Choroid plexus epithelial cell (primary cell): ENCODE data around the gene APAF1.

Experiments used
- DNase-seq: peaks from one replicate; pipeline ENCODE4 v3.0.0-alpha.2; 2010; ENCODE audit warnings: low read depth
- H3K4me3 ChIP-seq: 2 replicates; pipeline ENCODE4 v1.5.1; 2011; ENCODE audit warnings: low read depth, mild to moderate bottlenecking, control low read depth, low read length, moderate library complexity
- CTCF ChIP-seq: conservative IDR thresholded peaks from 2 replicates; pipeline ENCODE4 v1.5.1; 2011; ENCODE audit warnings: low read depth, mild to moderate bottlenecking, control low read depth, inconsistent platforms, low read length, moderate library complexity

Gene APAF1

GRCh38 chr12:98738539-98738938, 93.4 kb downstream of the APAF1 start:
- DNase-seq: no peak
- TF ChIP-seq CTCF: no peak

GRCh38 chr12:98740751-98741150, 95.7 kb downstream of the APAF1 start:
- DNase-seq: no peak
- TF ChIP-seq CTCF: no peak

More at GRCh38 chr12:98738539-98738938, 93.4 kb downstream of the APAF1 start:
- H3K4me3 ChIP-seq: no peak overlapping the region

DNA sequence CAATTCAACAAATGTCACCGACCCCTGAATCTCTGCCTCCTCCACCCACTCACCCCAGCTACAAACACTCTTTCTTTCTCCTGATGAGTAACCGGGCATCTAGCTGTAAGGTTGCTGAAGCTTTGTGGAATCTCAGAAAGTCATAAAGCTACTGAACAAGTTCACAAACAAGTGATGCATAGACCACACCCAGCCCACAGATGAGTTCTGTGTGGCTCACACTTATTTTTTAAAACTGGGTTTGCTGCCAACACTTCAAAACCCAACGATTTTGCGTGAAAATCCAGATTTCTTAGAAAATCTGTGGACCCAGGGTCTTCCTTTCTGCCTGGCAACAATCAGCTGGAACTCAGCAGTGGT, 96.1 kb downstream of the APAF1 start:
- TF ChIP-seq CTCF: no peak
- no peak overlapping the region for H3K4me3 ChIP-seq
- no peak for DNase-seq

More at GRCh38 chr12:98740751-98741150, 95.7 kb downstream of the APAF1 start:
- H3K4me3 ChIP-seq: no peak overlapping the region

GRCh38 chr12:98741556-98742265, 96.6 kb downstream of the APAF1 start:
- no peak for TF ChIP-seq CTCF
- no peak overlapping the region for H3K4me3 ChIP-seq
- no peak for DNase-seq

GRCh38 chr12:98743362-98743953, 98.4 kb downstream of the APAF1 start:
- TF ChIP-seq CTCF: peak; percentile 90
- H3K4me3 ChIP-seq: no peak overlapping the region
- peak; percentile 63 for DNase-seq

DNA sequence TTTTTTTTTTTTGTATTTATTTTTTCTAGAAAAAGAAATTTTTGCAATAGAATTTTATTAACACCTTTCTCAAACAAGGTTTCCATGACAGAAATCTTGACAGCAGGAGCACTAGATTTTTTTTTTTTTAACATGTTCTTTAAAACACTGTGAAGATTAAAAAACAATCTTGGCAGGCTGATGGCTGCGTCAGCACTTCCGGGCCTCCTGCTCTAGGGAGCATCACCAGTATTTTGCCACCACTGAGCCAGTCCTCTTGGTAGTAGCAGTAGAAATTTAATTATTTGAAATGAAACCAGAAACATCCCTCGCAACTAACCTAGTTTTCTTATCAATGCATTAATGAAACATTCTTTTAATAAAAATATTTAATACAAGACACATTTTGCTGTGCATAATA, 99.6 kb downstream of the APAF1 start:
- no peak overlapping the region for H3K4me3 ChIP-seq
- DNase-seq: peak; percentile 60
- no peak for TF ChIP-seq CTCF
